GM15510 (cell line): ENCODE results near the gene NSUN6.

Source experiments
- POLR2A ChIP-seq: IDR thresholded peaks from 3 replicates; pipeline ENCODE4 v1.6.1; 2011; ENCODE audit warnings: borderline replicate concordance; ENCODE audit not compliant: insufficient read length; ENCODE audit errors: extremely low read depth

The NSUN6 gene

DNA sequence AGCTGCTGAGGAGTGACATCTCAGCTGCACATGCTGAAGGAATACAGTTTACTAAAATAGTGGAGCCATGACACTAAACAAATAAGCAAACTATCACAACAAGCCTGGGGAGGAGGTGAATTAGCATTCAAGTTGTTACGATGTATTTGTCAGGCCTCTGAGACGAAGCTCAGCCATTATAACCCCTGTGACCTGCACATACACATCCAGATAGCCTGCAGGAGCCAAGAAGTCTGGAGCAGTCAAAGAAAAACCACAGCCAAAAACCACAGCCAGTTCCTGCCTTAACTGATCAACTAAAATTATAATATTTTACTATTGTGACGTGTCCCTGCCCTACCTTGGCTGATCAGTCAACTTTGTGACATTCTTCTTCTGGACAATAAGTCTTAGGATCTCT, 68.6 kb downstream of the NSUN6 start:
- TF ChIP-seq POLR2A = no peak

DNA sequence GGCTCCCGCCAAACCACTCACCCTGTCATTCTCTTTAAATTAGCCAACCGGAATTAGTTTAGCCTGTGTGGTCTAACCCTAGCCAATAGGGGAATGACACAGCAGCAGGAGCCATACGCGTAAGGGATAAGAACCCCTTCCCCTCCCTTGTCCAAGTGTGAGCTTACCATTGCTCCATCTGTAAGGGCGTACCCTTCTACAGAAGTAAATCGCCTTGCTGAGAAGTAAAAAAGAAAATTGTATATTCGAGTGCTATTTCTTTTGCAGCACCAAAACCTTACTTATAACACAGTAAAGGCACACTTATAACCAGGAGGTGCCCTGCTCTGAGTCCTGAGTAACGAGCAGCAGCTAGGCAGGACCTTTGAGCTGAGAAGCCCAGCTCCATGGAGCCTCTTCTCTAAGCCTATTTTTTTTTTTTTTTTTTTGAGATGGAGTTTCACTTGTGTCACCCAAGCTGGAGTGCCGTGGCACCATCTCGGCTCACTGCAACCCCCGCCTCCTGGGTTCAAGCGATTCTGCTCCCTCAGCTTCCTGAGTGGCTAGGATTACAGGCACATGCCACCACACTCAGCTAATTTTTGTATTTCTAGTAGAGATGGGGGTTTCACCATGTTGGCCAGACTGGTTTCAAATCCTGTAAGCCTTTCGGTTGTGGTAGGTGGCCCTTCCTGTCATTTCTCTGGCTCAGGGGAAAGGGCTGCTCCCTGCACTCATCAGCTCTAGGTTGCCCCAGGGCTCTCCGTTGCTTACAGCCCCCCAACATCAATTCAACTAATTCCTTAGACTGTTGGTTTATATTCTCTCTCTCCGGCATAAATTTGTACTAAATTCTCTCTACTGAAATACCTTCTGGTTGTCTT, 73.3 kb downstream of the NSUN6 start:
- no peak for TF ChIP-seq POLR2A

GRCh38 chr10:18576586-18576985, 74.8 kb downstream of the NSUN6 start:
- no peak for TF ChIP-seq POLR2A

- TF ChIP-seq POLR2A = no peak
These were observed 78.3 kb downstream of the NSUN6 start for GRCh38 chr10:18572959-18573561.

- TF ChIP-seq POLR2A = no peak
These were observed 79.6 kb downstream of the NSUN6 start for GRCh38 chr10:18571780-18572179.

DNA sequence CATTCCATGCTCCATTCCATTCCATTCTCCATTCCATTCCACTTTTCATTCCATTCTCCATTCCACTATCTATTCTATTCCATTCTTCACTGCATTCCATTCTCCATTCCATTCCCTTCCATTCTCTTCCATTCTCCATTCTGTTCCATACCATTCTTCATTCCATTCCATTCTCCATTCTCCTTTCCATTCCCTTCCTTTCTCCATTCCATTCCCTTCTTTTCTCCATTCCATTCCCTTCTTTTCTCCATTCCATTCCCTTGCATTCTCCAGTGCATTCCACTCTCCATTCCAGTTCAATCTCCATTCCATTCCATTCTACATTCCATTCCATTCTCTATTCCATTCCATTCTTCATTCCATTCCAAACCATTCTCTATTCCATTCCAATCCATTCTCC, 80.3 kb downstream of the NSUN6 start:
- no peak for TF ChIP-seq POLR2A

- no peak for TF ChIP-seq POLR2A
These were observed 84.0 kb downstream of the NSUN6 start for GRCh38 chr10:18567343-18567856.

DNA sequence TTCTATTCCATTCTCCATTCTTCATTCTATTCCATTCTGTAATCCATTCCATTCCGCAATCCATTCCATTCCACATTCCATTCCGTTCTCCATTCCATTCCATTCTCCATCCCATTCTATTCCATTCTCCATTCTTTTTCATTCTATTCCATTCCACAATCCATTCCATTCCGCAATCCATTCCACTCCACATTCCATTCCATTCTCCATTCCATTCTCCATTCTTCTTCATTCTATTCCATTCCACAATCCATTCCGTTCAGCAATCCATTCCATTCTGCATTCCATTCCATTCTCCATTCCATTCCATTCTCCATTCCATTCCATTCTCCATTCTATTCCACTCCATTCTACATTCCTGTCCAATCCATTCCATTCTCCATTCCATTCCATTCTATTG, 85.2 kb downstream of the NSUN6 start:
- no peak for TF ChIP-seq POLR2A

DNA sequence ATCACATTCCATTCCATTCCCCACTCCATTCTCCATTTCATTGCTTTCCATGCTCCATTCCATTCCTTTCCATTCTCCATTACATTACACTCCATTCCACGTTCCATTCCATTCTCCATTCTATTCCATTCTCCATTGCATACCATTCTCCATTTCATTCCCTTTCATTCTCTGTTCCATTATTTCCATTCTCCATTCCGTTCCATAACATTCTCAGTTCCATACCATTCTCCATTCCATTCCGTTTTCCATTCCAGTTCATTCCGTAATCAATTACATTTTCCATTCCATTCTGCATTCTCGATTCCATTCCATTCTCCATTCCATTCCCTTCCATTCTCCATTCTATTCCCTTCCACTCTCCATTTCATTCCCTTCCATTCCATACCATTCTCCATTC, 86.4 kb downstream of the NSUN6 start:
- TF ChIP-seq POLR2A = no peak

- TF ChIP-seq POLR2A = no peak
These were observed 88.2 kb downstream of the NSUN6 start for GRCh38 chr10:18563003-18563726.

- TF ChIP-seq POLR2A = no peak
These were observed 89.4 kb downstream of the NSUN6 start for GRCh38 chr10:18561861-18562551.

- TF ChIP-seq POLR2A = no peak
These were observed 93.4 kb downstream of the NSUN6 start for GRCh38 chr10:18557960-18558359.

- no peak for TF ChIP-seq POLR2A
These were observed 94.8 kb downstream of the NSUN6 start for GRCh38 chr10:18556522-18557147.

DNA sequence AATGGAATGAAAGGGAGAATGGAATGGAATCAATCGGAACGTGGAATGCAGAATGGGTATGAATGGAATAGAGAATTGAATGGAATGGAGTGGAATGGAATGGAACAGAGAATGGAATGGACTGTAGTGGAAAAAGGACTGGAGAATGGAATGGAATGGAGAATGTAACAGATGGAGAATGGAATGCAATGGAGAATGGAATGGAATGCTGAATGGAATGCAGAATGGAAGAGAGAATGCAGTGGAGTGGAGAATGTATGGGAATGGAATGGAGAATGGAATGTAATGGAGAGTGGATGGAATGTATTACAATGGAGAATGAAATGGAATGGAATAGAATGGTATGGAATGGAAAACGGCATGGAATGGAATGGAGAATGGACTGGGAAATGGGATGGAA, 96.9 kb downstream of the NSUN6 start:
- TF ChIP-seq POLR2A = no peak

DNA sequence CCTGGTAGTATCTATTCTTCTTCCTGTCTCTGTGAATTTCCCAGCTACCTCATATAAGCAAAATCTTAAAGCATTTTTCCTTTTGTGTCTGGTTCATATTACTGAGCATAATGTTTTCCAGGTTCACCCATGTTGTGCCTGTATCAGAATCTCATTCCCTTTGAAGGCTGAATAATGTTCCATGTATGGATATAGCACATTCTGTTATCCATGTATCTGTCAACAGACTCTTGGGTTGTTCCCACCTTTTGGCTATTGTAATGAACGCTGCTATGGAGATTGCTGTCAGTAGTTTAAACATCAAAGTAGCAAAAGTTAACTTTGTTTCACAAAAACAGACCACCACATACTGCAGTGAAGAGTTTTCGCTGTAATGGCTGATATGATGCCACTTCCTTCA, 99.9 kb downstream of the NSUN6 start:
- no peak for TF ChIP-seq POLR2A

DNA sequence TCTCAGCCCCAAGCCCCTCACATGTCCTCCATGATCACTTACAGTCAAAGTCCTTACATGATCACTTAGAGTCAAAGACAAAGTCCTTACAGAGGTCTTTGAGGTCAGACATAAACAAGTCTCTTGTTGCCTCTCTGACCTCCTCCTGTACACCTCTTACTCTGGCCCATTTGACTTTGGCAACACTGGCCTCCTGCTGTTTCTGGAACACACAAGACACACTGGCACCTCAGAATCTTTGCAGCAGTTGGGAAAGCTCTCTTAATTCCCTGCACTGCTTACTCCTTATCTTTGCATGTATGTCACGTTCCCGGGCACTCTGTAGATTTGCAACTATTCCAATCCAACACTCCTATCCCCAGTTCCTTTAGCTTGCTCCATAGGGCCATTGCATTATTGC, 102.3 kb downstream of the NSUN6 start:
- TF ChIP-seq POLR2A = no peak
